ENCODE results near the gene OLFML1.

- TF ChIP-seq CTCF (IDR thresholded peaks at IDR 0.05) (no peak), POLR2A (IDR thresholded peaks at IDR 0.05) (no peak)
These were observed 33.8 kb upstream of the OLFML1 start for GRCh38 chr11:7451520-7451919.

Measured in tibial nerve (tissue), 3 donors.